ENCODE measurements around the gene CTNND1.

Gene CTNND1

DNA sequence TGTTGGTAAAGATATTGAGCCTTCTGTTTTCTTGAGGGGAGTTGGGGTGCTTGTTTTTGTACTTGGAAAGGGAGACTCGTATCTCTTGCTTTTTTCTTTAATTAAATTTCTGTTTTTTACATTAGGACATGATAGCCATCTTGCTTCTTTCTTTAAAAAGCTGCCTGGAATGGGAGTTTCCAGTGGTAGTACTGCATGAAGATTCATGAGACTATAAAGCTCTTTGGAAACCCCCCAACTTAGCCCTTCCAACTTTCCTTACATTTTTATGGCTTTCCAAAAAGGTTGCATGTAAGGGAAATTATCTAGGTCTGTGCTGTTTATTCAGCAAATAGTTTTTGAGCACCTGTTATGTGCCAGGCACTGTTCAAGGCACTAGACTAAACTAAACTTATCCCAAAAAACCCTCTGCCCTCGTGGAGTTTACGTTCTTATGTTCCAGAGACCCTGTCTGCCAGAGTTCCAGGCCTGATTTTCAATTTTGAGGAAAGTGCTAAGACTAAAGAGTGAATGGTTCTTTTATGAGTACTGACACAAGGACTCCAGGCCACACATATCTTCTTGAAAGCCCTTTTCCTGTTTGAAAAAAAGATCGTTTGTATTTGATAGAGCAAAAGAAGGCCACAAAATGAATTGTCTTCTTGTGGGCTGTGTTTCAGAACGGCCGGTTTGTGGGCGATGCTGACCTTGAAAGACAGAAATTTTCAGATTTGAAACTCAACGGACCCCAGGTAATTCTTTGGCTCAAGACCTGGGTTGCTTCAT, 31.9 kb downstream of the CTNND1 start:
- TF ChIP-seq, protein P1, sequence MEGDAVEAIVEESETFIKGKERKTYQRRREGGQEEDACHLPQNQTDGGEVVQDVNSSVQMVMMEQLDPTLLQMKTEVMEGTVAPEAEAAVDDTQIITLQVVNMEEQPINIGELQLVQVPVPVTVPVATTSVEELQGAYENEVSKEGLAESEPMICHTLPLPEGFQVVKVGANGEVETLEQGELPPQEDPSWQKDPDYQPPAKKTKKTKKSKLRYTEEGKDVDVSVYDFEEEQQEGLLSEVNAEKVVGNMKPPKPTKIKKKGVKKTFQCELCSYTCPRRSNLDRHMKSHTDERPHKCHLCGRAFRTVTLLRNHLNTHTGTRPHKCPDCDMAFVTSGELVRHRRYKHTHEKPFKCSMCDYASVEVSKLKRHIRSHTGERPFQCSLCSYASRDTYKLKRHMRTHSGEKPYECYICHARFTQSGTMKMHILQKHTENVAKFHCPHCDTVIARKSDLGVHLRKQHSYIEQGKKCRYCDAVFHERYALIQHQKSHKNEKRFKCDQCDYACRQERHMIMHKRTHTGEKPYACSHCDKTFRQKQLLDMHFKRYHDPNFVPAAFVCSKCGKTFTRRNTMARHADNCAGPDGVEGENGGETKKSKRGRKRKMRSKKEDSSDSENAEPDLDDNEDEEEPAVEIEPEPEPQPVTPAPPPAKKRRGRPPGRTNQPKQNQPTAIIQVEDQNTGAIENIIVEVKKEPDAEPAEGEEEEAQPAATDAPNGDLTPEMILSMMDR (IDR thresholded peaks at IDR 0.05; ENCODE audit: insufficient read depth, low read length, missing control alignments), result no peak
- ChIA-PET POLR2A (no interaction called here), CTCF (interaction anchor here (0.8 to 2.6 kb wide), 5 partner anchors 30 to 42 kb away, joined by 3 to 10 read pairs (median 4); partner anchors contain the start of gene BTBD18)
- H3K4me3 ChIP-seq (ENCODE audit: low read depth, low read length), result no peak overlapping the region
- DNase-seq (ENCODE audit: low read depth, low spot score), result no peak

DNA sequence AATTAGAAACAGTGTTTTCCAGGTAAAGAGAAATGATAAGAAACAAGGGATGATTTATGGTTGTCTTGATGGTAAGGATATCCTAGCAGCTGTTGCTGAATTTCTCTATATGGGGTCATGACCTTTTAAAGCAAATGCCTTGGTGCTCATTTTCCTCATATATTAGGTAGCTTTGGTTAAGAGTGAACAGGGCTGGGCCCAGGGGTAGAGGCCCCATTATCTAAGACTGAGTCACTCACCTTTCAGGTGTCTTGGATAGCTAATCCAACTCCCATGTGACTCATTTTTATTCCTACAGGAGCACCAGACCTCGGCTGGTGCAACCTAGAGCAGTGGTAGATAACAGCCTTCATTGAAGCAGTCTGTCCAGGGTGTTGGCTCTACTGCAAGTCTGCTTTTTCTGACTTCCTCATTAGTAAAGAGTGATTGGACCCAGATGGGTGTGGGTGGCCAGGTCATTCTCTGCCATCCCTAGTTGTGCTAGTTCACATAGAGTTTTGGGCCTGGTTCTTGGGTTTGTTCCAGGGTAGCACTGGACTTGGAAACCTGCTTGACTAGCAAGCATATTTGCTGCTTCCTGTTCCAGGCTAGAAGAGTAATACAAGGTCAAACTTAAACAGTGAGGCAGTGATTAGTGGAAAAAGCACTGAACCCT, 37.4 kb downstream of the CTNND1 start:
- TF ChIP-seq, protein P1 (IDR thresholded peaks at IDR 0.05; ENCODE audit: insufficient read depth, low read length, missing control alignments), result no peak
- no peak for DNase-seq (ENCODE audit: low read depth, low spot score)
- ChIA-PET CTCF (interaction anchor here (1.2 to 13.5 kb wide), 12 partner anchors 9 to 713 kb away, joined by 3 to 315 read pairs (median 16); partner anchors contain the start of genes BTBD18 and CTNND1), POLR2A (interaction anchor here (0.7 to 1.2 kb wide), 2 partner anchors 58 to 241 kb away, joined by 4 to 5 read pairs; partner anchors contain the start of gene SELENOH)
- no peak overlapping the region for H3K4me3 ChIP-seq (ENCODE audit: low read depth, low read length)

DNA sequence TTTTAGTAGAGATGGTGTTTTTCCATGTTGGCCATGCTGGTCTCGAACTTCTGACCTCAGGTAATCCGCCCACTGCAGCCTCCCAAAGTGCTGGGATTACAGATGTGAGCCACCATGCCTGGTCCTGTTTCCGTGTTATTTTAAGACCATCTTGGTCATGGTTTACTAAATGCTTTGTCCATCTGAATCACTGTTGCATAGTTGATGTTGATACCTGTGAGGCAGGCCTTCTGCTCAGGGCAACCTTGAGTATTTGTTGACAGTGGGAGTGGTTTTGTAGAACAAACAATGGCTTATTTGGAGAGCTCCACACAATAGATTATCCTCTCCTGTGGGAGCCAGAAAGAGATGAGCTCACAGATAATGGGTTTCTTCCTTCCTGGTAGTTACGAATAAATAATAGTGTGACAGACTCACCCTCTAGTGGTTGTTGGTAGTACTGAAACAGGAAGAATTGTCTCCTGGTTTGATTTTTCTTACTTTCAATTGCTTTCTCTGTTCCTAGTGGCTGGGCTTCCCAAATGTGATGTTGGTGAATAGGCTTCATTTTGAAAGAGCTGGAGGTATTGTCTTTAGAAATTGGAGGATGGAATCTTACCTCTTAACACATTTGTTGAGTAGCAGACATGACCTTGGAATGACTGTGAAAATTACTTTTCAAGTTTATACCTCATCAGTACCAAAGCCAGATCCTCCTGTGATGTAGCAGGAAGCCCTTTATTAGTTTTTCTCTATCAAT, 39.0 kb downstream of the CTNND1 start:
- CTCF ChIA-PET, result interaction anchor here (0.6 to 13.5 kb wide), 47 partner anchors 10 to 747 kb away, joined by 3 to 315 read pairs (median 5); partner anchors contain the start of genes BTBD18, CTNND1, MED19 and SELENOH
- no peak overlapping the region for H3K4me3 ChIP-seq (ENCODE audit: low read depth, low read length)
- DNase-seq (ENCODE audit: low read depth, low spot score), result no peak

DNA sequence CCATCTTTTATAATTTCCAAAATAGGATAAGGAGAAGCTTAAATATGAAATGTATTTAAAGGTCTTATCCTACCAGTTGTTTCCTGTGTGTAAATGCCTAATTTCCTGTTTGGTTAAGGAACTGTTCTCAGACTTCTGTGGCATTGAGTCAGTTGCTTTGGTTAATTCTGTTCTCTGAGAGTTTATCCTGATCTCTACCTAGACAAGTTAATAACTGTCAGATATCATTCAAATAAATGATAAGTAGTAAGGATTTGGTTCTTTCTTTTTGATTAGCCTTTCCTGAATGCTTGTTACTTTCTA, 39.5 kb downstream of the CTNND1 start:
- H3K4me3 ChIP-seq (ENCODE audit: low read depth, low read length), result no peak overlapping the region
- TF ChIP-seq, protein P1 (IDR thresholded peaks at IDR 0.05; ENCODE audit: insufficient read depth, low read length, missing control alignments), result no peak
- ChIA-PET CTCF (interaction anchor here (0.8 to 13.5 kb wide), 42 partner anchors 9 to 747 kb away, joined by 3 to 315 read pairs (median 5); partner anchors contain the start of genes BTBD18, CTNND1, MED19 and SELENOH), POLR2A (interaction anchor here (0.7 to 1.4 kb wide), 4 partner anchors 40 to 713 kb away, joined by 3 to 7 read pairs (median 5); partner anchors contain the start of genes CTNND1 and SELENOH)
- no peak for DNase-seq (ENCODE audit: low read depth, low spot score)

More for the DNA sequence above, 39.0 kb downstream of the CTNND1 start:
- POLR2A ChIA-PET, result interaction anchor here (0.7 to 1.4 kb wide), 4 partner anchors 39 to 713 kb away, joined by 3 to 7 read pairs (median 5); partner anchors contain the start of genes CTNND1 and SELENOH
- TF ChIP-seq, protein P1 (IDR thresholded peaks at IDR 0.05; ENCODE audit: insufficient read depth, low read length, missing control alignments), result peak; percentile 66

DNA sequence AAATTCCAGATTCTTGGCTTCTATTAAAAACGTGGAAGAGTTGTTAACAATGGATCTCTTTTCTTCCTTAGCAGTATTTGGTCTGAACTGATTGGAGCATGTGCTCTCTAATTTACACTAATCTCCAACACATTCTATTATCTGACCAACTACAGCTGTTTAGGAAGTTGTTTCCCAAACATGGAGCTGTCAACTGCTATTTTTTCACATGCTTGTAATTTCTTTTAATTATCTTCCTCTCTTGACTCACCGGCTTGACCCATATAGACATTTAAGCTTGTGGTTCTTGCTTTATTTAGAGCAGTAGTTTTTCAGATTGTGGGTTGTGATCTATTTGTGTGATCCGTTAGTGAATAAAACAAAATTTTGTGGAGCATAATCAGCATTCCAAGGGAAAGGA, 40.8 kb downstream of the CTNND1 start:
- POLR2A ChIA-PET, result no interaction called here
- CTCF ChIA-PET, result interaction anchor here (1.5 to 13.5 kb wide), 11 partner anchors 8 to 722 kb away, joined by 4 to 315 read pairs (median 19); partner anchors contain the start of genes BTBD18, CTNND1, MED19 and SELENOH
- TF ChIP-seq, protein P1 (IDR thresholded peaks at IDR 0.05; ENCODE audit: insufficient read depth, low read length, missing control alignments), result no peak
- DNase-seq (ENCODE audit: low read depth, low spot score), result no peak
- no peak overlapping the region for H3K4me3 ChIP-seq (ENCODE audit: low read depth, low read length)
